Stimulated activated CD8-positive, alpha-beta memory T cell treated with anti-CD3 and anti-CD28 coated beads, Interleukin-12 subunit alpha, Interleukin-12 subunit beta, amount 100 ng/mL, for 24 hours (primary cell): ENCODE results near the gene SRP14.
"Not testable (repeated sequence)": the region's sequence is repeated elsewhere in the genome, so short reads cannot be mapped to it uniquely, and the experiment has no call there.

ENCODE experiments used
- DNase-seq: peaks from one replicate; pipeline ENCODE4 v3.0.0-alpha.2; 2020; ENCODE audit errors: extremely low read depth

The SRP14 gene

GRCh38 chr15:40050788-40051470, 11.9 kb upstream of the SRP14 start:
- no peak for DNase-seq

GRCh38 chr15:40048926-40049475, 10.0 kb upstream of the SRP14 start:
- no peak for DNase-seq

GRCh38 chr15:40048211-40048792, 9.3 kb upstream of the SRP14 start:
- no peak for DNase-seq

- DNase-seq, result no peak
Observed at GRCh38 chr15:40047415-40048210, 8.6 kb upstream of the SRP14 start.

- no peak for DNase-seq
Observed at GRCh38 chr15:40046721-40047414, 7.9 kb upstream of the SRP14 start.

- no peak for DNase-seq
Observed at GRCh38 chr15:40045572-40046217, 6.7 kb upstream of the SRP14 start.

- DNase-seq, result peak; percentile 60
Observed at GRCh38 chr15:40044717-40045571, 6.0 kb upstream of the SRP14 start.

GRCh38 chr15:40043927-40044716, 5.1 kb upstream of the SRP14 start:
- DNase-seq, result no peak

GRCh38 chr15:40042791-40043320, 3.9 kb upstream of the SRP14 start:
- no peak for DNase-seq

GRCh38 chr15:40040770-40041169, 1.8 kb upstream of the SRP14 start:
- DNase-seq, result no peak

GRCh38 chr15:40040293-40040635, 1.3 kb upstream of the SRP14 start:
- DNase-seq, result no peak

GRCh38 chr15:40038275-40038637, 725 bp downstream of the SRP14 start:
- no peak for DNase-seq

GRCh38 chr15:40037721-40038120, 1.3 kb downstream of the SRP14 start:
- DNase-seq, result no peak

GRCh38 chr15:40035182-40035581, 3.8 kb downstream of the SRP14 start:
- not testable (repeated sequence) for DNase-seq

GRCh38 chr15:40034186-40034946, 4.6 kb downstream of the SRP14 start:
- DNase-seq, result no peak

GRCh38 chr15:40032125-40032839, 6.7 kb downstream of the SRP14 start:
- no peak for DNase-seq

GRCh38 chr15:40031300-40031699, 7.7 kb downstream of the SRP14 start:
- DNase-seq, result no peak
